ENCODE results near the gene SLC4A5.
"Not testable (repeated sequence)": the region's sequence is repeated elsewhere in the genome, so short reads cannot be mapped to it uniquely, and the experiment has no call there.

The SLC4A5 gene

DNA sequence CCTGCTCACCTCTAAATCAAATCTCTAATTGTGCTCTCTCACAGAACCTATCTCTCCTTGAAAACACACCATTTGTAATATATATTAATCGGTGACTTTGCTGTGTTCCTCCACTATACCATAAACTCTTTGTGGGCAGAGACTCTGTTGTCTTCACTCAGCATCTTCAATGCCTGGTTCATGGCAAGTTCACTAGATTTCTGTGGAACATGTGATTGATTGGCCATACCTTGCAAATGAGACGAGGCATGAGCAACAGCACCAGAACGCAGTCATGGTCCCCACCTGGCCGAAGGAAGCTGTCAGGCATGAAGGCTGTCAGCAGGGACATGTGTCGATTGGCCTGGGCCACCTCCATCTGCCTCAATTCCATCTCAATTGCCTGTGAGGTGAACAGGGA lies 25.3 kb upstream of the SLC4A5 start:
- in situ Hi-C loops (cut with MboI; ENCODE audit: low sequenced_read_pairs), result no loop called here

DNA sequence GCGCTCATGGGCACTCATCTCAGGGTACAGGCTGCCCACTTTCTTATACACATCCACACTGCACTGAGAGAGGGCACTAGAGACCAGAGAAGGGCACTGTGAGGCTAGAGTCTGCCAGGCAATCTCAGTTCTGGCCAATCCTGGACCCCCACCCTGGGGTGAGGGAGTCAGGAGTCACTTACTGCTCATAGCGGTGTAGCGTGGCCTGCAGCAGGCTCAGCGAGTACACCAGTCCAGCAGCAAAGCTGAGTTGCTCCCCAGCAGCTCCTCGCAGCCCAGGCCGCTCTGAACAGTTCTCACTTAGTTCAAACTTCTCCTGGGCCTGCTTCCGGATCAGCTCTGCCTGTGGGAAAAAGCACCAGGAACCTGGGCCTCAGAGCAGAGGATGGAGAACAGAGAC lies 24.6 kb upstream of the SLC4A5 start:
- in situ Hi-C loops (cut with MboI; ENCODE audit: low sequenced_read_pairs), result no loop called here

DNA sequence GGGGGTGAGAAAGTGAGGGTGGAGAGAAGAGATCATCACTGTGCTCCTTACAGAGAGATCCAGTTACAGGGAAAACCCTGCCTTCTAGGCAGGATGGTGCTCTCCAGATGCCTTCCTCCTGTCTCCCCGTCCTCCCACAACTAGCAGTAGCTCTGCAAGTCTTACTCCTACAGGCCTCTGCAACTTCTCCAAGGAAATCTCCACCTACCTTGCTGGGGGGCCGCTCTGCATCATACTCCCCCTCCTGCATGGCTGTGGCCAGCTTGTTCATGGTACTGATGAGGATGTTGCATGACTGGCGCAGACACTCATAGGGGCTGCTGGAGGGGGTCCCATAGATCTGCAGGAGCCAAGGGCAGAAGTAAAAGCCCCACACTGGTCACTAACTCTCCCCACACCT lies 22.8 kb upstream of the SLC4A5 start:
- in situ Hi-C loops (cut with MboI; ENCODE audit: low sequenced_read_pairs), result no loop called here

DNA sequence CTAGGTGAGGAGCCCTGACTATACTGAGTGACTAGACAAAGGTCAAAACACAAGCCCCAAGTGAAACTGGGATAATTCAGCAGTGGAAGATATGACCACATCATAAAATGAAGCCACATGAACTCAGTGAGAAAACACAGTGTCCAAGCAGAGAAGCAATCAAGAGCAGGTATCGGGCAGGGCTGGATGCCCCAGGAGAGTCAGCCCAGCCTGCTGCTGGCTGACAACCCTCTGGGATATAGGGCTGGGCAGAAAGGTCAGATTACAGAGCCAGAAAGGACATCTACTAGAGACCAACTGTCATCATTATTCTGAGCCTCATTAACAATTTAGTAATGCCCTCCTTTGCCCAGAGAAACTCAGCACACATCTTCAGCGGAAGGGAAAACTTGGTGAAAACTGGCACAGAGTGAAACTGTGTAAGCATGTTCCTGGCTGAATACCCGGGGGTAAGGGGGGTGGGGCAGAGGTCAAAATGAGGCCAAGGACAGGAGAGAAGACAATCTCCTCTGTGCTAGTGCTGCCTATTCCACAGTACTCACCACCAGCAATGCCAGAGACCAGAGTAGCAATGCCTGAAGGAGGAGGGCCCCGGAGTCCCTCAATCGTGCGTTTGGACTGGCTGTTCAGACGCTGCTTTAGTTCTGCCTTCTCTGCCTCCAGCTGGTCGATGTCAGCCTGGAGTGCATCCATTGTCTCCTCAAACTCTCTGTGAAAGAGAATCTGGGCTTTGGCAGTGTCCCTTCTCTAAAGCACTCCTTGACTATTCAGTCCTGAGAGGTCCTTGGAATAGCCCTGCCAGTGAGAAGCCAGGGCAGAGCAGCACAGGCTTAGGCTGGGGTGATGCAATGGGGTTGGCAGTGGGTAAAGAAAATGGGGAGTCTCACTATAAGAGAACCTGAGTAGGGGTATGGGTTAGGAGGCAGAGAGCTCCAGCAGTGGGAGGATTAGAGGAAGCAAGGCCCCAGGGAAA lies 21.6 kb upstream of the SLC4A5 start:
- in situ Hi-C loops (cut with MboI; ENCODE audit: low sequenced_read_pairs), result no loop called here

DNA sequence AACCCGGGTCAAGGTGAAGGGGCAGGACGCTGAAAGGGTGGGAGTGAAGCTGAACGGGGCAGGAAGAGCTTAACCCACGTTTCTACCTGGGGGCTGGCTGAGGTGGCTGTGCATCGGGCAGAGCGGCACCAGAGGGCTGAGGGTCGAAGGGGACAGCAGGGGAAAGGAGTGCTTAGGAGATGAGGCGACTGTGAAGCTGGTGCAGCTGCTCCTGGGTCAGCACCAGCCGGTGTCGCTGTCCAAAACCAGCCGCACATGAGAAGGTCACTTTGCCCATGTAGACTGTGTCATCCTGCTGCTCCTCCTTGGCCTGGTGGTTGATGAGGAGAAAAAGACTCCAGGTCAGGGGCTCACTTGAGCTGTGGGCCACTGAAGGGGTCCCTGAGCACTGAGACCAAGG lies 18.1 kb upstream of the SLC4A5 start:
- in situ Hi-C loops (cut with MboI; ENCODE audit: low sequenced_read_pairs), result no loop called here

DNA sequence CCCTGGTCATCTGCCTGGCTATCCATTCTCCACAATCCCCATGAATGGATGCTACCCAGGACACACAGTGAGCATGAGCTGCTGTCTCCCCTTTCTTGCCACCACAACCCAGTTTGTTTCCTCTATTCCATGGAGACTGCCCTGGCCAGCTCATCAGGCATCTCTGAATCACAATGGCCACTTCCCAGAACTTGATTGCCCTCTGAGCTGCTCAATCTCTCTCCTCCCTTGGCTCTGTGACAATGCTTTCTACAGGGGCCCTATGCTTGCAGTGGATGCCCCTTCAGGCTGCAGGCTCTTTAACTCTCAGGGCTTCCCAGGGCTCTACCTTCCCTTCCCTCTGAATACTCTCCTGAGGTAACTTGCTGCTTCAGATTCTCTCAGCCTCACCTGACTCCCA lies 14.4 kb upstream of the SLC4A5 start:
- in situ Hi-C loops (cut with MboI; ENCODE audit: low sequenced_read_pairs), result no loop called here

DNA sequence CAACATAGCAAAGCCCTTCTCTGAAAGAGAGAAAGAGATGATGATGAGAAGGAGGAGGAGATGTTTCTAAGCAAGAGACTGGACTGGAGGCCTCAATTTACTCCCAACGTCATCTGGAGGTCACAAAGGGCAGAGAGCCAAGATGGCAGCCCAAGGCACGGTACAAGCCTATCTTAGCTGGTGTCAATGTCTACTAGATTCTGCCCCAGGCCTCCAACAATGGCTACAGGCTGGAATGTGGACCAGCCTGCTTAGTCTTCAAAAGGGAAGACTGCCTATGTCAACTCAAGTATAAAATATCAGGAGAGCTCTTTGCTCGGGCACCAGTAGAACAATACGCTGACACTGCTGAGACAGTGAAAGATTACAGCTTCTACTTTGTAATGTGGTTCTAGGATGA lies 6.7 kb upstream of the SLC4A5 start:
- in situ Hi-C loops (cut with MboI; ENCODE audit: low sequenced_read_pairs), result no loop called here

DNA sequence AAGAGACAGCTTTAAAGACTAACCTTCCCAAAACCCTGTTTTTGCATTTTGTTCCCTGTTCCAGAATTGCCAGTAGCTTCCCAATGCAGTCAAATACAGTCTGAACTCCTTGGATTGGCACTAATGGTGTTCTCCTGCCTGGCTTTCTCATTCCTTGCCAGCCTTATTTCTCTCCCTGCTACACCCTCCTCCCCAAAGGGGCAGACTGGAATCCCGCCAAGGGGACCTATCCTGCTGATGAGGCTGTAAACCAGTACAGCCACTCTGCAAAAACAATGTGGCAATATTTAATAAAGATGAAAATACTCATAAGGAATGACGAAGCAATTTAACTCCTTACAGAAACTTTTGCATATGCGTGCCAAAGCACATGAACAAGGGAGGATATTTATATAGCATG lies 4.5 kb upstream of the SLC4A5 start:
- in situ Hi-C loops (cut with MboI; ENCODE audit: low sequenced_read_pairs), result no loop called here

DNA sequence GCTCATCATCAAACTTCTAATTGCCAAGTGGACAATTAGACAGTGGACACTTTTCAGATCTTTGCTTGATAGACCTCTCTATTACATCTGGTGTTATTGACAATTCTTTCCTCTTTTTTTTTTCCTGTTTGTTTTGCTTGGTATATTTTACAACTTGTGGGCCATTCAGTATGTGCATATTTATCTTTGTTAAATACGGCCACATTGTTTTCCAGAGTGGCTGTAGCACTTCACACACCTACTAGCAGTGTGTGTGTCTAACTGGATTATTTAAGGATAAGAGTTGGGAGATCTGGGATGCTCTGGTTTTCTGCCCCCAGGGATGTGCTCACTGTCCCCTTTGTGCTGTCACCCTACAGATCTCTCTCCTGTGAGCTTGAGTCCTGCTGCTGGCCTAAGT lies 4.1 kb upstream of the SLC4A5 start:
- in situ Hi-C loops (cut with MboI; ENCODE audit: low sequenced_read_pairs), result no loop called here

DNA sequence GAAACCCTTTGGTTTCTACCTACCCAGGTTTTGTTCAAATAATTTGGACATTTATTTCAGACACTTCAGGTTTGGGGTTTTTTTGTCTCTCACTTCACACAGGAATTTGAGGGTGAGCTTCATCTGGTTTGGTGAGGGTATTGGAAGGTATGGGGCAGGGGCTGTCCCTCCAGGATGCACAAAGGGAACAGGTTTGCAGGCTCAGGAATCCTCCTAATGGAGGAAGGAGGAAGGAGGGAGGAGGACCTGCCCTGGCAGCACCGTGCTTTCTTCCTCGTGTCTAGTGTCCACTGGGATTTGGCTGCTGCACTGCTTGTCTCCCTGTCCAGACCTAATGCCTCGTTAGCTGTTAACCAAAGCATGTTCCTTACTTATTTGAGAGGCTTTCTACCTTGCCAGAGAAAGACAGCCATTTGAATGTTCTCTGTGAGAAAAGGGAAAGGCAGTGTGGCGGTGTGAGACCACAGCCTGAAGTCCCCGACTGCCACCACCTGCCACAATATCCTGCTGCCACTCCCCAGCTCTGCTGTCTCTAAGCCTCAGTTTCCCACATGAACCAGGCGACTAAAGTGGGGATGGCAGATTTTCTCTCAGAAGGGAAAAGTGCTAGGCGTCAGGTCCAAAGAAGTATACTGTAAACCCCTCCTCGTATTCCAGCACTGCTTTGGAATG lies 2.2 kb upstream of the SLC4A5 start:
- in situ Hi-C loops (cut with MboI; ENCODE audit: low sequenced_read_pairs), result no loop called here

DNA sequence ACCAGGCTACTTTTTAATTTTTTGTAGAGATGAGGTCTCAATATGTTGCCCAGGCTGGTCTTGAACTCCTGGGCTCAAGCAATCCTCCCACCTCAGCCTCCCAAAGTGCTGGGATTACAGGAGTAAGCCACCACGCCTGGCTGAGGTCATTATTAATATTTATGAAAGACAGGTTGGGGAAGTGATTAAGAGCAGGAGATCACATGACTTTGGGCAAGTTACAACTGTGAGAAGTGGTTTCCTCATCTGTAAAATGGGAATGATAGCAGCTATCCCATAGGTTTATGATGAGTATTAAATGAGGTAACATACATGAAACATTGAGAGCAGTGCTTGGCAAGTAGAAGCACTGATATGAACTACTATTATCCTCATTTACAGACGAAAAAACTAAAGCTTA lies 7.0 kb downstream of the SLC4A5 start:
- in situ Hi-C loops (cut with MboI; ENCODE audit: low sequenced_read_pairs), result not testable (repeated sequence)

DNA sequence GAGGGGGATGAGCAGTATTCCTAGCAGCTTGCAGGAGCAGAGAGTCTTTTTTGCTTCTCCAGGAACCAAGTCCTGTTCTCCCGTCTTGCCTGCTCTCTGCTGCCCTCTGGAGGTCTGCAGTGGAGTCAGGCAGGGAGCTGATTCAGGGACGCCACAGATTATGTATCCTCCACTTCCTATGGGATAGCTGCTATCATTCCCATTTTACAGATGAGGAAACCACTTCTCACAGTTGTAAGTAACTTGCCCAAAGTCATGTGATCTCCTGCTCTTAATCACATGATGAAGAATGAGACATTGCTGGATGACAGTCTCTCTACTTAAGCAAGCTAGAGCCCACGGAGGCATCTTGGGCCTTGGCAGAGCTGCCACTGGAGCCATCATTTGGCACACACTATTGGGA lies 8.3 kb downstream of the SLC4A5 start:
- in situ Hi-C loops (cut with MboI; ENCODE audit: low sequenced_read_pairs), result no loop called here

DNA sequence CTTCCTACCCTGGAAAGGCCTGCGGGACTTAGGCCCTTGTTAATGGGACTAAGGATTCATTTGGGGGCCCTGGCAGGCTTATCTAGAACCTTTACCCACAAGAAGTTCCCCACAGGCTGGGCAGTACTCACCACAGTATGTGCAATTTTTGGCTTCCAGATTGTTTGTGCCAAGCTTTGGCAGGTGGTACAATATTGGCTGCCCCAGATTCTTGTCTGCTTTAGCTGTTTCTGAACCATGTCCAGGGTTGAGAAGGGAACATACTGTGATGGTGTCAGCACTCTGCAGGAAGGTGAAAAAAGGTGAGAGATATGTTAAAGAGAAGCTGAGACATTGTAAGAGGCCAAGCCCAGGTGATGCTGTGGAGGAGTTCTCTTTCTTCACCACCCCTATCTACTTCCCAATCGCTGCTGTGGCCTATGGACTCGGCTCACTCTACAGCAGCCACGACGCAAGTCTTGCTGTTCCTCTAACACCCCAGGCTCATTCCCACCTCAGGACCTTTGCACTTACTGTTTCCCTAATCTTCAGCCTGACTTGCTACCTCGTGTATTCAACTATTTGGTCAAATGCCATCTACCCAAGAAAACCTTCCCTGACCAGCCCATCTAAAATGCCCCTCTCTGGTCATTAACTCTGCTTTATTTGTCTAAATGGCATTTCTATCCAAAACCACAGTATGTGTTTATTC lies 9.2 kb downstream of the SLC4A5 start:
- in situ Hi-C loops (cut with MboI; ENCODE audit: low sequenced_read_pairs), result no loop called here

DNA sequence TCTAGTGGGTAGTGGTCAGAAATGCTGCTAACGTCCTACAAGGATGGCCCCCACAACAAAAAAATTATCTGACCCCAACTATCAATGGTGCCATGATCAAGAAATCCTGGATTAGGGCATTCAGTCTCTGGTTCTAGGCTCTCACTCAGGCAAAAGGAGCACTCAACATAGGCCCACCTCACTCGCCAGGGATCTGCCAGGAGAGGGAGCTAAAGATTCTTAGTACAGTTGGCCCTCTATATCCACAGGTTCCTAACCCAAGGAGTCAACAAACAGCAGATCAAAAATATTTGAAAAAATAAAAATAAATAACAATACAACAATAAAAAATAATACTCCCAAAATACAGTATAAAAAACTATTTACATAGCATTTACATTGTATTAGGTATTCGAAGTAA lies 10.0 kb downstream of the SLC4A5 start:
- in situ Hi-C loops (cut with MboI; ENCODE audit: low sequenced_read_pairs), result no loop called here

DNA sequence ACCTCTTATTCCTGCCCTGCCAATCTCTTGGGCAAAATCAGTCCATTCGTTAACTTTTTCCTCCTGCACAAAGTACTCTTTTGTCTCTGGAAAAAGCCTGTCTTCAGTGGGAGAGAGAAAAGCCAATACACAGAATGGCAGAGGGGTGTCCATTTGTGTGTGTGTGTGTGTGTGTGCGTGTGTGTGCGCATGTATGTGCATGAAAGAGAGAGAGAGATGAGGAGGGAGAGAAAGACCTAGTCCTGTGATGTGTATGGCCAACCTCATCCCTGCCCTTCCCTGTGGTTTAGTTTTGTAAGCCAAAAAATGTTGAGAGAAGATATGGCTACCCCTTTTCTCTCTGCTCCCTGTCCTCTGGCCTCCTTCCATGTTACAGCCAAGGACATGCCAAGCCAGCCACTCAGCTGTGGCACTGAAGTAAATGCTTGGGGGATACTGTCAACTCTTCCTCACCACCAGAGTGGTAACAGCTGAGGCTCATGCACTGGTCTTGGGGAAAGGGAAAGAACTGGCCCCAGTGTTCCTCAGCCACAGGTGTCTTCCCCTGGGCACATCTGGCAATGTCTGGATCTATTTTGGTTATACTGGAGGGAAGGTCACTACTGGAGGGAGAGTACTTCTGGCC lies 10.6 kb downstream of the SLC4A5 start:
- in situ Hi-C loops (cut with MboI; ENCODE audit: low sequenced_read_pairs), result no loop called here

DNA sequence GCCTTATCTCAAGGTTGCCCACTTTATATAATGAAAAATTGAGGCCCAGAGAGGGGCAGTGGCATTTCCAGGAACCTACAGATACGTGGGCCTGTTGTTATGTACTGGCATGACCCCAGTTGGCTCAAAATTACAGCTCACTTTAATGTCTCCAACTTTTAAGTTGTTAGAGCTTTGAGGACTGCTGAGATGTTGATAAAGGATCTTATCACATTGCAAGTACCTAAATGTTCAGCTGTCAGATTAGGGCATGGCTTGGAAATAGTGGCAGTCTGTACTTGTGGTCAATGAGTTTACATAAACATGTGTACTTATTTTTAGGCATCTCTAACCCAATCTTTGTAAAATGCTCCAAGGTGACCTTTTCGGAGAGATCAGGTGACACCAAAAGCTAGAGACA lies 14.6 kb downstream of the SLC4A5 start:
- in situ Hi-C loops (cut with MboI; ENCODE audit: low sequenced_read_pairs), result no loop called here

DNA sequence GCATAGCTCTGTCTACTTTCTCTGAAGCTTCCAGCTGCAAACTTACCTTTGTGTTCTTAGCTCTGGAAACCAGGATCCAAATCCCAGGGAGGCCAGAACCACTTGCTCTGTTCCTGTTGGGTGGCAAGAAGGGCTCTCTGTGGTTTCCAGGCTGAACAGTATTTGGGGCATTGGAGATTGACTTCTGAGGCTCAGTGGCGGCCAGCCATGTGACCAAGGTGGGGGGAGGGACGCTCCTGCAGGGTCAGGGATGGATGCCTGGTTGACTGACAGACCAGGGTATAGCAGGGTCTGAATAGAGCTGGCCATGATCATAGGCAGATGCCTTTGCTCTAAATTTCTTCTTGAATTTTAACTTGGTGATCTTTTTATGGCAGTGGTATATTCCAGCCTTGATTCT lies 15.1 kb downstream of the SLC4A5 start:
- in situ Hi-C loops (cut with MboI; ENCODE audit: low sequenced_read_pairs), result no loop called here

DNA sequence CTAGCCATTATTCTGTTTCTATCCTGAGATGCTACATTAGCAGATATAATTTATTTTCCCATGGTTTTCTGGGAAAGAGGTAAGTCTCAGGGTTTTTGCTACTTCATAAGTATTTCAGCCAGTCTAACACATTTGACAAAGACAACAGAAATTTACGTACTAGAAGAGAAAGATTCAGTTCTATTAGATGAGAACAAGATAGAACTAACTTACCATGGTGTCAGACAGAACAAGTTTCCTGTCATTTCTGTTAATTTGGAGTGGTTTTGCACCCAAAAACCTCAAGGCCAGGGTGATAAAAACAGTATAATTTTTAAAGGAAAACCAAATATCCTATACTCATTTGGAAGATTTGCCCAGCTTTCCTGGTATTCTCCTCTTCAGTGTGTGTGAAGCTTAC lies 15.6 kb downstream of the SLC4A5 start:
- in situ Hi-C loops (cut with MboI; ENCODE audit: low sequenced_read_pairs), result no loop called here

DNA sequence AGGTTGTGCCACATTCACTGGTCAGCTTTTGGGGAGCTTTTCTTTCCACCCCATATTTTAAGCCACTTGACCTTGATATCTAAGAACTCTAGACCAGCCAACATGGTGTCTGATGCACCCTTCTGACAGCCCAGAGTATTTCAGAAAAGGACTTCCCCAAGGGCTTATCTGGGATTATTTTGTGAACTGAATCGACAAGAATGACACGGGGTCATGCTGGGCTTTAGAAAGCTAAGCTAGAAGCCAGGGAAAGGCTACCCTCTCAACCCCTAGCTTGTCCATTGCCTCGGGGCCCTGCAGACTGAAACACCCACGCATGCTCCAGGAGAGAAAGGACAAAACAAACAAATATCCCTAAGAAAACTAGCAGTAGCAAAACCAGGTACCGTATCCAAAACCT lies 16.0 kb downstream of the SLC4A5 start:
- in situ Hi-C loops (cut with MboI; ENCODE audit: low sequenced_read_pairs), result no loop called here

DNA sequence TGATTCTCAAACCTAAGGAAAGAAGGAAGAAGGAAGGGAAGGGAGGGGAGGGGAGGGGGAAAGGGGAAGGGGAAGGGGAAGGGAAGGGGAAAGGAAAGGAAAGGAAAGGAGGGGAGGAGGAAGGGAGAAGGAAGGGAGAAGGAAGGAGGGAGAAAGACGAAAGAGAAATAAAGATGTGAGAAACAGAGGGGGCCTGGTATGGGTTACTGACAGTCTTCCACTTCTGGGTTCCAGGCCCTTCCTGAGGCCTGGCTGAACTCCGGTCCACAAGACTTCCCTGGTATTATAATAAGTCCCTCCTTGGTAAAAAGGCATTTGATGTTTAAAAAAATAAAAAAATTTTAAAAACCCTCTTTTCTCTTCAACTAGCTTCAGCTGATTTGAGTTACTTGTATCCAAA lies 17.4 kb downstream of the SLC4A5 start:
- in situ Hi-C loops (cut with MboI; ENCODE audit: low sequenced_read_pairs), result no loop called here

DNA sequence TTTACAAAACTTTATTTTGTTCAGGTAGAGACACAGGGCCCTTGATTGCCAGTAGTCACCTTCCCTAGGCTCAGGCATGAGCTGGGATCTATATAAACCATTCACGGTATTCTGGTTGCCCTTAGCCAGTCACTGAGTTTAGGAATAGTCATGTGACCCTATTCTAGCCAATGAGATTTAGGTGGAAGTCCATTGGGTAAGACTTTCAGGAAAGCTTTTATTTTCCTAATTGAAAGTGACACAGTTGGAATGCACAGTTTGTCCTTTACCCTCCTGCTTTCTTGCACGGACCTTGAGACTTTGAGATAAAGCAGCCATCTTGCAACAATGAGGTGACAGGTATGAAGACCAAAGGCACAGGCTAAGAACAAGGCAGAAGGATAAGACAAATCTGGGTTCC lies 21.5 kb downstream of the SLC4A5 start:
- in situ Hi-C loops (cut with MboI; ENCODE audit: low sequenced_read_pairs), result no loop called here
